Embryonic facial prominence (tissue), 1 donor: ENCODE results near the gene OR2T3.
"Not testable (repeated sequence)": the region's sequence is repeated elsewhere in the genome, so short reads cannot be mapped to it uniquely, and the experiment has no call there.

Source experiments
- DNase-seq: peaks from one replicate; pipeline ENCODE4 v3.0.0-alpha.2; 2016; ENCODE audit errors: extremely low spot score

The OR2T3 gene, protein sequence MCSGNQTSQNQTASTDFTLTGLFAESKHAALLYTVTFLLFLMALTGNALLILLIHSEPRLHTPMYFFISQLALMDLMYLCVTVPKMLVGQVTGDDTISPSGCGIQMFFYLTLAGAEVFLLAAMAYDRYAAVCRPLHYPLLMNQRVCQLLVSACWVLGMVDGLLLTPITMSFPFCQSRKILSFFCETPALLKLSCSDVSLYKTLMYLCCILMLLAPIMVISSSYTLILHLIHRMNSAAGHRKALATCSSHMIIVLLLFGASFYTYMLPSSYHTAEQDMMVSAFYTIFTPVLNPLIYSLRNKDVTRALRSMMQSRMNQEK

GRCh38 chr1:248473051-248473450 is at the start of gene OR2T3:
TSS of gene OR2T3 (plus strand) at chr1:248473351. CDS start at chr1:248473351, 0 bp downstream.
- DNase-seq: not testable (repeated sequence)

GRCh38 chr1:248427526-248428191 is 45.5 kb upstream of the OR2T3 start:
- DNase-seq: not testable (repeated sequence)

- DNase-seq: not testable (repeated sequence)
Observed at GRCh38 chr1:248428192-248428533, 45.0 kb upstream of the OR2T3 start.

DNA sequence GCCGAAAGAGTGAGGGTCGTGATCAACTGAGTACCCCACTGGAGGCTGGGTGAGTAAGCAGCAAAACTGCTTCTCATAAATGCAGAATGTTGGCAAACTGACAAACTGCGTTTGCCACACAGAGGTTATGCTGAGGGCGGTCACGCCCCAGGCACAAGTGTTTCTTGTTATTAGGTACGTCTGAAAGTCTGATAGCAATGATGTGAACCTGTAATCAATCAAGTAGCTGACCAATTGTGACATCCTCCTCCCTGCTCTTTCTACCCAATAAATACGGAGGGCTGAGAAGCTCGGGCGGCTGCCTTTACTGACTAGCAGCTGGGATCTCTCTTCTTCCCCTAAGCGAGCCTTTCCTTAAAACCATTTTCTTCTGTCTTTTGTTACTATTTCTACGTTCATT is 41.5 kb upstream of the OR2T3 start:
- not testable (repeated sequence) for DNase-seq

GRCh38 chr1:248432201-248432600 is 41.0 kb upstream of the OR2T3 start:
- DNase-seq: not testable (repeated sequence)

DNA sequence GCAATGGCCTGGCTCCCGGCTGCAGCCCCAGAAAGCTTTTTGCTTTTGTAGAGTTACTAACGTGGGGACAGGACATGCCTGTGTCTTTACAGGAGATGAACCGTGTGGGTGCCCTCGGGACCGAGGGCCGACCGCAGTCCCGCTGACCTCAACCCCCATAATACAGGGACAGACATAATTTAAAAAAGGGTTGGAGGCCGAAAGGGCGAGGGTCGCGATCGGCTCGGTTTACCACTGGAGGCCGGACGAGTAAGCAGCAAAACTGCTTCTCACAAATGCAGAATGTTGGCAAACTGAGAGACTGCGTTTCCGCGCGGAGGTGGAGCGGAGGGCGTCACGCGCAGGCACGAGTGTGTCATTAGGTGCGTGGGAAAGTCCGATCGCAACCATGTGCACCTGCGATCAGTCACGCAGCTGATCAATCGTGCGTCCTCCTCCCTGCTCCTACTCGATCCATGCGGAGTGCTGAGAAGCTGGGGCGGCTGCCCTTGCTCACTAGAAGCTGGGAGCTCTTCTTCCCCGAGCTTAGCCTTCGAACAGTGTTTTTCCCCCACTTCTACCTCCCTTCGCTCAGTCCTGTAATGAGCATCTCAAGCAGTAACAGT is 39.2 kb upstream of the OR2T3 start:
- DNase-seq: not testable (repeated sequence)

DNA sequence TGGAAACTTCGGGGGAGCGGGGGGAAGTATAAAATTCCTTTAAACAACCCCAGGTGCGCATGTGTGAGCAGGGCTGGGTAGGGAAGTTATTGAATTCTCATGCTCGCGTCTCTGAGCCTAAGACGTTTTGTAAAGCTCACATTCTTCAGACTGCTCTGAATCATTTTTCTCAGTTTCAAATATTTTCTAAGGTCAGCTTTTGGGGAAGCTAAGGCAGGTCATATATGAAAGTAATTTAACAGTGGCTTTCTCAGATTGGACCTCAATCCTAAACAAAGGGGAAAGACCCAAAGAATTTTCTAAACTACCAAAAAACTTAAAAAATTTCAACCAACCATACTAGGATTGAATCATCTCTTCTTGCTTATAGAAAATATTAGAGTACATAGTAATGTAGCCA is 38.2 kb upstream of the OR2T3 start:
- not testable (repeated sequence) for DNase-seq

- not testable (repeated sequence) for DNase-seq
Observed at GRCh38 chr1:248436303-248436702, 36.8 kb upstream of the OR2T3 start.

DNA sequence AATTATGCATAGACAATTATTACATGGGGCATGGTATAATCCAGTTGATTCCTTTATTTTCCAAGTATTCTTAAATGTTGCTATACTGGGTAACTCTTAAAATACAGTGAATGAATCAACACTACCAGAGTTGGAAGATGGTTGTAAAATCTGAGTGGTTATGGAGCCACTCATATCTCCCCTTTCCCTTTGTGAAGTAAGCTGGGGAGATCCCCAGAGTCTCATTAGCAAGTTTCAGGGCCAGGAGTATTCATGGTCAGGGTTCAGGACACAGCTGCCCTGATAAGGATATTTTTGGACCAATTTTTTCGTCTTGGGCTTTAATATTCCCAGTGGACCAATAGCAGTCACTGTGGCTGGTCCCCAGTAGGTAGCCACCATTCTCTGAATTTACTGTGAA is 34.5 kb upstream of the OR2T3 start:
- not testable (repeated sequence) for DNase-seq

DNA sequence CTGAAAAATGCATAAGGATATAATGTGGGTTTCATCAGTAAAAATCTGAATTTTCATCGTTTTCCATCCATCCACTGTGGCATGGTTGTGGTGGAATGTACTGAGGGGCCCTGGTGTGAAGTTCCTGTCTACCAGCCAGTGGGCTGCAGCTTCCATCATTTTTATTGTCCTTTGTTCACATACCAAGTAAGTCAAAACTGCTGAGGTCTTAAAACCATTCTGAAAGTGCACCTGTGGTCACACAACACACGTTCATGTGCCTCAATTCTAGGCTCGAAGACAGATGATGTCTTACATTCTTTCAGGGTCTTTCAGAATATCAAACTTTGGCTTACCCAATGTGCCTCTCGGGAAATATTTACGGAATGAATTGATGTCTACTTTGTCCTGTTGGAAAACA is 33.9 kb upstream of the OR2T3 start:
- DNase-seq: not testable (repeated sequence)

DNA sequence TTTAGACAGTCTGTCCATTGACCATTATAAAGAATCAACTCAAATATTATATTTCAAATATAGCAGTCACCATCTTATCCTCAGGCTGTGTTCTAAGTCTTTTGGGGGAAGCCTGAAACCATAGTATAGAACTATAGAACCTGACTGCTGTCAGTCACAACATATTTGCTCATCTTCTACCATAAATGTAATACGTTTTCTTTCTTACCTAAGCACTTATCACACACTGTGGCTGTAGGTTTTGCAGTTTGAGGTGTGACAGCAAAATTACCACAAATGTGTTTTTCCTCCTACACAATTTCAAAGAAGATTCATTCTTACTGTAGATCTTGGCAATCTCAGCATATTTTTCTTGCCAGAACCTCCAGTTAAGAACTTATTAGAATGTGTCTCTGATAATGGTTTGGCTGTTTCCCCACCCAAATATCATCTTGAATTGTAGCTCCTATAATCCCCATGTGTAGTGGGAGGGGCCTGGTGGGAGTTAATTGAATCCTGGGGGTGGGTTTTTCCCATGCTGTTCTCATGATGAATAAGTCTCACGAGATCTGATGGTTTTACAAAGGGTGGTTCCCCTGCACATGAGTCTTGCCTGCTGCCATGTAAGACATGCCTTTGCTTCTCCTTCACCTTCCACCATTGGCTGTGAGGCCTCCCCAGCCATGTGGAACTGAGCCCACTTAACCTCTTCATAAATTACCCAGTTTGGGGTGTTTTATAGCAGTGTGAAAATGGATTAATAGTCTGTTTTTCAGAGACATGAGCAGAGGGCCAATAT is 30.5 kb upstream of the OR2T3 start:
- DNase-seq: not testable (repeated sequence)

GRCh38 chr1:248444603-248445002 is 28.5 kb upstream of the OR2T3 start:
- not testable (repeated sequence) for DNase-seq

DNA sequence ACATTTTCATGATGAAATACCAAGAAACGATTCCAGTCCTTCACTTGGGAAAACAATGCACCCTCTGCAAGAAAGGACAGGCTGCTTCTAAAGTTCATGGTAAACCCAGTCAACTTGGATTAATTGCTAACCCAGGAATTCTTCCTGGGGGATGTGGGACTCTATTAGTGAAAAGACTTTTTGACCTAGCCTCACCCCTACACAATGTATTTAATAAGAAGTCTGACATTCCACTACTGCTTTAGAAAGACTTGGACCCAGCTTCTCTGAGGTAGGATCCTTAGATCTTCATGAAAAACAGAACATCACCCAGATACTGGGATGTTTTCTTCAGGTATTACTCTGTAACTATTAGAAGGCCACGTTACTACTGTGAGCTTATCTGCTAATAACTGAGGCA is 27.8 kb upstream of the OR2T3 start, which contains the start of gene OR2T2:
TSS of gene OR2T2 (plus strand) at position 239 of the 400 bp plus-strand sequence. CDS start 7,161 bp downstream, outside the sequence.
- not testable (repeated sequence) for DNase-seq

DNA sequence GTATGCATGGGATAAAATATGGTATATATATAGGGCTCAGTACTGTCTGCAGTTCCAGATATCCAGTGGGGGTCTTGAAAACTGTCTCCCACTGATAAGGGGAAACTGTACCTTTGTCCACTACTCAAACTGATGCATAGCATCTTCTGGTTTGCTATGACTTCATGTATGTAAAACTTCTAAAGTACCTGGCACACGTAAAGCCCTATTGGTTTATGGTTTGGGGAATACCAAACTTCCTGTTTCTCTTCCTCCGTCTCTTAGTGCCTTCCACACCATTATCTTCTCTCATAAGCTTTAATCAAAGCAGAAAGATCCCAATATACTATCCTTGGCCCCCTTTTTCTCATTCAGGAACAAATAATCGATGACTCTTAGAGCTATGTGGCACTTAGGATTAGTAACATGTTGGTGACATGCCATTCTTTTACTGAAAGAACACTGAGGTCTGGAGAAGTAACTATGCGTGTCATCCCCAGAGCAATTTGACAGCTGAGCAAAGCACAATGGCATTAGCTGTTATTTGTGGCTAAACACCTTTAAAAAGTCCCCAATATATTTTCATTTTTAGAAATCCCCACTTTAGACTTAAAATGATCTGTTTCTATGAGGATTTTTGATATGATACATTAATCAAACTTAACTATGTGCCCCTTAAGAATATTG is 24.6 kb upstream of the OR2T3 start:
- not testable (repeated sequence) for DNase-seq

- DNase-seq: not testable (repeated sequence)
Observed at GRCh38 chr1:248449821-248450465, 23.2 kb upstream of the OR2T3 start.

GRCh38 chr1:248450466-248451145 is 22.5 kb upstream of the OR2T3 start:
- not testable (repeated sequence) for DNase-seq

- DNase-seq: not testable (repeated sequence)
Observed at GRCh38 chr1:248453619-248454018, 19.5 kb upstream of the OR2T3 start.

GRCh38 chr1:248455045-248455444 is 18.1 kb upstream of the OR2T3 start:
- DNase-seq: not testable (repeated sequence)

DNA sequence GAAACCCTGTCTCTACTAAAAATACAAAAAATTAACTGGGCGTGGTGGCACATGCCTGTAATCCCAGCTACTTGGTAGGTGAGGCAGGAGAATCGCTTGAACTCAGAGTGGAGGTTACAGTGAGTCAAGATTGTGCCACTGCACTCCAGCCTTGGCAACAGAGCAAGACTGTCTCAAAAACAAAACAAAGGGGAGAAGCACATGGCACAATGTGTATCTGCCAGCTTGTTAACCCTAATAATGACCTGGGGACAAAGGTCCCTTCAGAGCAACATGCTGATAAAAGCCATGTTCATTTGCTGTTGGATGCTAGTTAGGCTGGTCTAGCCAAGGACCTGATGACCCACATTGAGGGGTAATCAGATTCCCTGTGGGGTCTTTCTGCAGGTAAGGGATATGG is 16.5 kb upstream of the OR2T3 start:
- not testable (repeated sequence) for DNase-seq

GRCh38 chr1:248459117-248459516 is 14.0 kb upstream of the OR2T3 start:
- DNase-seq: not testable (repeated sequence)
